ENCODE results near the gene CAPN13. TPM values are rescaled to one million over a fixed set of nuclear protein-coding genes. Genes with fewer than 3 reads are reported as not detected.

The CAPN13 gene
- polyA plus RNA-seq, 4 donors: 12.4 to 85.9 (median 59.5) TPM

DNA sequence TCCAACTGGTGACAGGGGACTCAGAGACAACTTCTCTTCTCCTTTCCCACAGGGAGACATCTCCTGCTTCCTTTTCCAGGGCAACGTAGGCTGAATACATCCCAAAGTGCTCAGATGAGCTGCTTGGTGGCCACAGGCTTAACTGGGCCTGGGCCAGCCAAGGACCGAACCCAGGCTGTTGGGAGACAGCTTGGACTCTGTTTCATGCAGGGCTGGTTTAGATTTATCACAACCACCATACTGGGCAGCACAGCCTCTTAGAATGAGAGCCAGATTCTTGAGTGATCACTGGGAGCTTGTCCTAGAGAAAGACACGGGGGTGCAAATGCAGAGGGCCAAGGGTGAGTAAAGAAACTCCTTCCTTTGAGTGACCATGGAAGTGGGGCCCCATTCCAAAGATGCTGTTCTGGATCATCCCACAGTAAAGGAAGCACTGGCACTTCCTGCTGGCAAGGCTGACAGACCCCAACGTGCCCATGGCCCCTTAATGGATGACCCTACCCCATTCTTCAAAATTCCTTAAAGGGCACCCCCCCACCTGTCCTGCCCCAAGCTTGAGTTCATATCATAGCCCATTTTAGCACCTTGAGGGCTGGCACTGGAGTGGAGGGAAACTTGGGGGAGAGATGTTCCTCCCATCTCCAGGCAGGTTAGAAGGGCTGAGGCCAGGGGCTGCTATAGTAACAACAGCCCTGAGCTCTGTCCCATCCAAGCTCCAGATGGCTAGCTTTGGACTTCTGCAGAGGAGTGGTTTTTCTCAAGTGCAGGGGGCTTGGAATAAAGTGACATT, 84.1 kb downstream of the CAPN13 start:
- Histone ChIP-seq H3K27ac (ENCODE audit: low read depth in 1 of 3, low read length in 2 of 3) (no peak overlapping the region), H3K36me3 (ENCODE audit: control insufficient read depth in 3 of 3, insufficient read depth in 2 of 3, low read depth in 1 of 3, low read length in 3 of 3) (peaks cover 0 to 4% (median 0%) of the 10 kb centered on the region in 3 donors), H3K27me3 (ENCODE audit: control insufficient read depth in 3 of 3, insufficient read depth in 3 of 3, low read length in 3 of 3) (peaks cover 0 to 4% (median 0%) of the 10 kb centered on the region in 3 donors), H3K4me1 (ENCODE audit: control insufficient read depth in 3 of 3, insufficient read depth in 2 of 3, low read depth in 1 of 3, low read length in 2 of 3) (peaks cover 0 to 14% (median 0%) of the 10 kb centered on the region in 3 donors), H3K4me3 (ENCODE audit: low read depth in 1 of 3, low read length in 3 of 3) (no peak overlapping the region), H3K9me3 (ENCODE audit: control insufficient read depth in 2 of 2, insufficient read depth in 1 of 2, low read depth in 1 of 2, low read length in 1 of 2) (no peaks in the 10 kb centered on the region)
- WGBS, 3 donors: 78 to 83% (median 80%) methylated on average over 4 of the region's 4 CpGs
- no peak for FAIRE-seq
- no peak for DNase-seq

DNA sequence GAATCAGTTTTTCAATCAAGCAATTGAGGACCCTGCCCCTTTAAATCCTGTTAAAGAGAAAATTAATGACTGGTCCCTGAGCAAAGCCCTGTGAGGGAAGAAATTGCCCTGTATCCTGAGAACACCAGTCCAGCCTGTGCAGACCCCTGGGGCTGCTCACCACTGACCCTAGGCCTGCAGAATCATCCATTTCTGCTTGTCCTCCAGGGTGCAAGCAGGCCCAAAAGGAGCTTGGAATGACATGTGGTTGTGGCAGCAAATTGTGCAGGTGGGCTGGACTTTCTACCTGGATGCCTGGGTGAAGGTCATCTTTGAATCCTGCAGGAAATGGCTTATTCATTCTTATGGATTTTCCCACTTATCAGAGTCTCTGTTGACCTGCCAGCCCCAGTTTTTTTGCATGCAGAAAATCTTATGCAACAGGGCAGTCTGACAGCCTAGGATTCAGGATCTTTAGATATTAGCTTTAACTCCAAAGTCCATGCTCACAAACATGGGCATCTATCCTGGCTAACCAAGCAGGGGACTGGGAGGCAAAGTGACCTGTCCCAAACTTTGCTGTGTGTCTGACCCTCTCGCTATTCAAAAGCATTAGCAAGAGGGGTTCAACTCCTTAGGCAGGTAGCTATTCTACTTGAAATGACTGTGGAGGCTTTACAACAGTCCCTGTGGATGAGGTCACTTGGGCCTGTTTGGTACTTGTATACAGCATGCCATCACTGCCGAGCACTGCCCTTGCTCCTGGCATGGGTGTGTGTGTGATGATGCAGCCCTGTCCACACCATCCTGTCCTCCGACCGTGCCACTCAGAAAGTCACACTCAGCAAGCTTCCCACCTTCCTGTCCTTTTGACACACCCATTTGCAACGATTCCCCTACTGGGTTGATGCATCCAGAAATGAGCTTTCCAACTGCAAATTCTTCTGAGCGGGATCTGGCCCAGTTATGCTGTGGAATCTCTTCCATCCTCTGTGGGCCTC, 85.3 kb downstream of the CAPN13 start:
- DNase-seq (peak in 1 of 2 donors; percentile 65), FAIRE-seq (no peak)
- WGBS, 3 donors: 83 to 89% (median 84%) methylated on average over 6 of the region's 6 CpGs
- Histone ChIP-seq H3K4me3 (ENCODE audit: low read depth in 1 of 3, low read length in 3 of 3) (no peak overlapping the region), H3K36me3 (ENCODE audit: control insufficient read depth in 3 of 3, insufficient read depth in 2 of 3, low read depth in 1 of 3, low read length in 3 of 3) (peaks cover 0 to 4% (median 0%) of the 10 kb centered on the region in 3 donors), H3K27ac (ENCODE audit: low read depth in 1 of 3, low read length in 2 of 3) (peak overlapping the region in 1 of 3 donors; percentile 44), H3K4me1 (ENCODE audit: control insufficient read depth in 3 of 3, insufficient read depth in 2 of 3, low read depth in 1 of 3, low read length in 2 of 3) (peaks cover 0 to 14% (median 0%) of the 10 kb centered on the region in 3 donors), H3K9me3 (ENCODE audit: control insufficient read depth in 2 of 2, insufficient read depth in 1 of 2, low read depth in 1 of 2, low read length in 1 of 2) (no peaks in the 10 kb centered on the region), H3K27me3 (ENCODE audit: control insufficient read depth in 3 of 3, insufficient read depth in 3 of 3, low read length in 3 of 3) (peaks cover 0 to 4% (median 0%) of the 10 kb centered on the region in 3 donors)

DNA sequence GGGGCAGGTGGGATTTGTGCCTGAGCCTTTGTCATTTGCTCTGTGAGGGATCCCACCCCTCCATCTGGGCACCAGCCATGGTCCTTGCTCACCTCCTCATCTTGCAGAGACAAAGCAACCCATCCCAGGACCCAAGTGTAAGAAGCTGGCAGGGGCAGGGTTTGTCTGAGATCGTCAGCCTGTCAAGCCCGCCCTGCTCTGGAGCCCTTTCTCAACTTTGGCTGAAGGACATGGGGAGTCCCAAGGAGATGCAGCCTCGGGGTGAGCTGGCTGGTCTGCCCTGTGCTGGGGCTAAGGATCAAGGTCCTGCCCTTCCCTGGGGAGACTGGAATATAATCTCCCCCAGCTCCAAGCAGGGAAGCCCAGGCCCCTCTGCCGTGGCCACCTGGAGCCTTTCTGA, 86.0 kb downstream of the CAPN13 start:
- peaks cover 0 to 19% (median 0%) of the 10 kb centered on the region in 3 donors for H3K4me1 ChIP-seq (ENCODE audit: control insufficient read depth in 3 of 3, insufficient read depth in 2 of 3, low read depth in 1 of 3, low read length in 2 of 3)
- no peak overlapping the region for H3K4me3 ChIP-seq (ENCODE audit: low read depth in 1 of 3, low read length in 3 of 3)
- 74 to 83% (median 75%) methylated on average over 4 of the region's 4 CpGs for WGBS, 3 donors
- peaks cover 0 to 4% (median 0%) of the 10 kb centered on the region in 3 donors for H3K27me3 ChIP-seq (ENCODE audit: control insufficient read depth in 3 of 3, insufficient read depth in 3 of 3, low read length in 3 of 3)
- no peaks in the 10 kb centered on the region for H3K9me3 ChIP-seq (ENCODE audit: control insufficient read depth in 2 of 2, insufficient read depth in 1 of 2, low read depth in 1 of 2, low read length in 1 of 2)
- DNase-seq (no peak), FAIRE-seq (no peak)
- peaks cover 0 to 4% (median 0%) of the 10 kb centered on the region in 3 donors for H3K36me3 ChIP-seq (ENCODE audit: control insufficient read depth in 3 of 3, insufficient read depth in 2 of 3, low read depth in 1 of 3, low read length in 3 of 3)
- H3K27ac ChIP-seq (ENCODE audit: low read depth in 1 of 3, low read length in 2 of 3): peak overlapping the region in 1 of 3 donors; percentile 25

DNA sequence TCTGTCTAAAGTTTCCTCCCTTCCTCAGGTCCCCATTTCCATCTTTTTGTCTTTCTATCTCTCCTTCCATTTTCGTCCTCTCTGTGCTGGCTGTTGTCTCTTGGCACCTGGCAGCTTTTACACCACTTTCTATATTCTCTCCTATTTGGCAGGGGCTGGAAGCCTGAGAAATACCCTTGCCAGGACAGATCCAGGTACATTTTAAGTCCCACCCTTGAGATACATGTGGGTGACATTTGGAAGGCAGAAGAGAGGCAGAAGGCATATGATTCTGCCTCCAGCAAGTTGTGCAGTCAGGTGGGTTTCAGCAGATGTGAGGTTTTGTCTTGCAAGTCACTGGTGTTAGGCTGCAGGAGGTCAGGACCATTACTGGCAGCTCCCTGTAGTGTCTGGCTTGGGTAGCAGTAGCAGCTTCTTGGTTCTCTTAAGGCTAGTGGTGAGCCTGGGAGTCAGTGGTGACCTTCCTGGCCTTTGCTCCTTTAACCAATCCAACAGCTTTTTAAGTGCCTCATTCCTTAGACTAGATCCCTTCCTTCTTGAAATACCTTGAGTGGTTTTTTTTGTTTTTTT, 90.1 kb downstream of the CAPN13 start:
- WGBS, 3 donors: 65 to 75% (median 69%) methylated on average over 1 of the region's 1 CpG
- Histone ChIP-seq H3K4me1 (ENCODE audit: control insufficient read depth in 3 of 3, insufficient read depth in 2 of 3, low read depth in 1 of 3, low read length in 2 of 3) (peaks cover 0 to 21% (median 0%) of the 10 kb centered on the region in 3 donors), H3K36me3 (ENCODE audit: control insufficient read depth in 3 of 3, insufficient read depth in 2 of 3, low read depth in 1 of 3, low read length in 3 of 3) (no peaks in the 10 kb centered on the region), H3K27ac (ENCODE audit: low read depth in 1 of 3, low read length in 2 of 3) (no peak overlapping the region), H3K4me3 (ENCODE audit: low read depth in 1 of 3, low read length in 3 of 3) (no peak overlapping the region), H3K27me3 (ENCODE audit: control insufficient read depth in 3 of 3, insufficient read depth in 3 of 3, low read length in 3 of 3) (no peaks in the 10 kb centered on the region), H3K9me3 (ENCODE audit: control insufficient read depth in 2 of 2, insufficient read depth in 1 of 2, low read depth in 1 of 2, low read length in 1 of 2) (no peaks in the 10 kb centered on the region)
- DNase-seq: no peak
- FAIRE-seq: no peak

DNA sequence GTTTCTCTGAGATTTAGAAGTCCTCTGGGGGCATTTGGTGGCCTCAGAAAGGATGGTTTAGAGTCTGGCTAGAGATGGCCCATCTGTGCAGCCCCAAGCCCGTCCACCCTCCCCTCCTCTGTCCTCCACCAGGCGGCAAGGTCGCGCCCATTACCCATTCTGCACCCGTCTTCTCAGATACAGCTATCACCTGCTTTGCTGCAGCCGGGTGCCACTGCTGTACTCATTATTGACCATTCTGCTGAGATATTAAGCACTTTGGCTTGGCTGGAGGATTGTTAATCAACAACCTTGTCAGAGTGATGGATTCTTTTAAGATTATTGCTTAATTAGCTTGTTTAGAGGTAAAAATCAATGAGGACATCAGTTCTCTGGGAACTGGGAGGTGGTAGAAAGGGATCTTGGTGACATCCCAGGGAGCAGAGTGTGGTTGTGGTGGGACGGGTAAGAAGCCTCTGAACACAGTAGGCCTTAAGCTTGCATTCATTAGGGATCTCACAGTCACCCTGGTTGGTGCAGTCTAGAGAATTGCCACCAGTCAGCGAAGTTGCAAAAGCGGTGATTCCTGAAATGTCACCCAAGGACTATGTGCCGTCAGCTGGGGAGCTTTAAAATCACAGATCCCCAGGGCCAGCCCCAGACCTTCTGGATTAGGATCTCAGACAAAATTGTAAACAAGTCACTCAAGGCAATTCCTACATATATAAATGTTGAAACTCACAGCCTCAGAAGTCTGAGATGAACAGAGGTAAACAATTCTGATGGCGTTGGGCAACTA, 90.9 kb downstream of the CAPN13 start:
- FAIRE-seq (no peak), DNase-seq (peak in 1 of 2 donors; percentile 24)
- H3K36me3 ChIP-seq (ENCODE audit: control insufficient read depth in 3 of 3, insufficient read depth in 2 of 3, low read depth in 1 of 3, low read length in 3 of 3): no peaks in the 10 kb centered on the region
- H3K4me3 ChIP-seq (ENCODE audit: low read depth in 1 of 3, low read length in 3 of 3): no peak overlapping the region
- no peaks in the 10 kb centered on the region for H3K27me3 ChIP-seq (ENCODE audit: control insufficient read depth in 3 of 3, insufficient read depth in 3 of 3, low read length in 3 of 3)
- peaks cover 0 to 14% (median 0%) of the 10 kb centered on the region in 3 donors for H3K4me1 ChIP-seq (ENCODE audit: control insufficient read depth in 3 of 3, insufficient read depth in 2 of 3, low read depth in 1 of 3, low read length in 2 of 3)
- H3K27ac ChIP-seq (ENCODE audit: low read depth in 1 of 3, low read length in 2 of 3): no peak overlapping the region
- 25 to 57% (median 43%) methylated on average over 11 of the region's 11 CpGs for WGBS, 3 donors
- no peaks in the 10 kb centered on the region for H3K9me3 ChIP-seq (ENCODE audit: control insufficient read depth in 2 of 2, insufficient read depth in 1 of 2, low read depth in 1 of 2, low read length in 1 of 2)

DNA sequence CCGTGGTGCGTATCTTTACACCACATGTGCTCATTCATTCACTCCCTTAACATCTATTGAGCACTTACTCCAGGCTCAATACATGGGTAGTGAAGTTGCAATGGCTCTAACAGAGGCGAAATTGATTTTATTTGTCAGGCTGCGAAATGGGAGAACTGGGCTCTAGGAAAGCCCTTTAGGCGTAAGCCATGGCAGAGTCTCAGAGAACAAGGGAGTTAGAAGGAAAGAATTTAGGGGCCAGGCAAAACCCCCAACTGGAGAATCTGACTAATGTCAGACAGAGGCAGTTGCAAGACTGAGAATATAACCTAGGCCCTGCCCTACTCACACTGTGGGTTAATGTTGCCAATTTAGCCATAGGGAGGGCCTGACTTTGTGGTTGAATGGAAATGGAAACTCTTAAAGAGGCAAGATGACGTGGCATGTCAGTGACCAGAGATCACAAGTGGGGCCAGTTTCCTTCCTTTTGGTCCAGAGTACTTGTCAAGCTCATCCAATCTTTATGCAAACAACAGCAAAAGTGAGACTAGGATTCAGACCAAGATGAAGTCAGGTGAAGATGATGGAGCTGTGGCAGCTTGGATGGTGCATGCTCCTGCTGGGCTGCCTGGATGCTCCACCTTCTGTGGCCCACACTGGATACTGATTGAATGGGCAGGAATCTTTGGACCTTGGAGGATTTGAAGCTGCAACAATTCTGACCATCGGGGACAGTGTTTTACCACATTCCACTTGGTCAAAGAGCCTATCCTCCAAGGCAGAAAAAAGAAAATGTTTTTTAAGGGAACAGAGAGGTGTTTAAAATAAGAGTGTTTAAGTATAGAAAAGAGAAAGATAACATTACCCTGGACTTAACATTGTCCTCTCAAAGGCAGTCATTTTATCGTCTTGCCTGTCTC, 92.2 kb downstream of the CAPN13 start:
- Histone ChIP-seq H3K27me3 (ENCODE audit: control insufficient read depth in 3 of 3, insufficient read depth in 3 of 3, low read length in 3 of 3) (no peaks in the 10 kb centered on the region), H3K9me3 (ENCODE audit: control insufficient read depth in 2 of 2, insufficient read depth in 1 of 2, low read depth in 1 of 2, low read length in 1 of 2) (no peaks in the 10 kb centered on the region), H3K4me3 (ENCODE audit: low read depth in 1 of 3, low read length in 3 of 3) (no peak overlapping the region), H3K4me1 (ENCODE audit: control insufficient read depth in 3 of 3, insufficient read depth in 2 of 3, low read depth in 1 of 3, low read length in 2 of 3) (peaks cover 0 to 10% (median 0%) of the 10 kb centered on the region in 3 donors), H3K36me3 (ENCODE audit: control insufficient read depth in 3 of 3, insufficient read depth in 2 of 3, low read depth in 1 of 3, low read length in 3 of 3) (no peaks in the 10 kb centered on the region), H3K27ac (ENCODE audit: low read depth in 1 of 3, low read length in 2 of 3) (no peak overlapping the region)
- 79 to 83% (median 82%) methylated on average over 8 of the region's 8 CpGs for WGBS, 3 donors
- no peak for DNase-seq
- FAIRE-seq: no peak

DNA sequence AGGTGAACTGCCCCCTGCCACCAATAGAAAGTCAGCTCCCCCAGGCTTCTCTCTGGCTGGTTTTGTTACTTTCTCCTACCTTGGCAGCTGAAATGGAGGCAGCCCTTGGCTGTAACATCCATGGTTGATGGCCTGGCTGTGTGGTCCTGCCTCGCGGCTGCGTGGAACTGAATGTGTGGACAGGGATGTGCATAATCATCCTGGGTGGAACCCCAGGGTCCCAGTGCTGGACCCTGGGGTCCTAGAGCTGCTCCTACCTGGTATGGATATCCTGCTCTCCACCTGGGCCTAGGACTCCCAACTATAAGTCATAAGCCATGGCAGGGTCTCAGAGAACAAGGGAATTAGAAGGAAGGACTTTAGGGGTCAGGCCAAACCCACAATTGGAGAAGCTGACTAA, 93.5 kb downstream of the CAPN13 start:
- H3K27me3 ChIP-seq (ENCODE audit: control insufficient read depth in 3 of 3, insufficient read depth in 3 of 3, low read length in 3 of 3): no peaks in the 10 kb centered on the region
- WGBS, 3 donors: 97 to 100% (median 97%) methylated on average over 3 of the region's 3 CpGs
- no peaks in the 10 kb centered on the region for H3K9me3 ChIP-seq (ENCODE audit: control insufficient read depth in 2 of 2, insufficient read depth in 1 of 2, low read depth in 1 of 2, low read length in 1 of 2)
- H3K36me3 ChIP-seq (ENCODE audit: control insufficient read depth in 3 of 3, insufficient read depth in 2 of 3, low read depth in 1 of 3, low read length in 3 of 3): no peaks in the 10 kb centered on the region
- FAIRE-seq (no peak), DNase-seq (no peak)
- H3K4me3 ChIP-seq (ENCODE audit: low read depth in 1 of 3, low read length in 3 of 3): no peak overlapping the region
- H3K27ac ChIP-seq (ENCODE audit: low read depth in 1 of 3, low read length in 2 of 3): no peak overlapping the region
- H3K4me1 ChIP-seq (ENCODE audit: control insufficient read depth in 3 of 3, insufficient read depth in 2 of 3, low read depth in 1 of 3, low read length in 2 of 3): peaks cover 0 to 10% (median 0%) of the 10 kb centered on the region in 3 donors

All from small intestine (tissue), 7 donors.